ENCODE data around the gene GRIPAP1.

DNA sequence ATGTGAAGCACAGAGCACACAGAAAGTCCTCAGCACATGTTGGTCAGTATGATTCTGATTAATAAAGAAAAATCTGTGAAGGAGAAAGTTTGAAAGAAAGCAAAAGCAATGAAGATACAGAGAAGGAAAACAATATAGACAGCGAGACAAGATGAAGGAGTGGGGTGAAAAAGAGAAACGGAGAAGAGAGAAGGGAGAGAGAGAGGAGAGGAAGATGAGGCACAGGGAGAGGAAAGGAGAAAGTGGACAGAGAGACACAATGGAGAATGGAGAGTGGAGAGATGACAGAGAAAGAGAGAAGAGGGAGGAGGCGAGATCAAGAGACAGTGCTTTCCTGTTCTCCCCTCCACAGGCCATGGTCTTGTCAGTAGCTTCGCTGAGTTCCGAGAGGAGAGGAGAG is 26.5 kb downstream of the GRIPAP1 start:
- TF ChIP-seq, protein P1, sequence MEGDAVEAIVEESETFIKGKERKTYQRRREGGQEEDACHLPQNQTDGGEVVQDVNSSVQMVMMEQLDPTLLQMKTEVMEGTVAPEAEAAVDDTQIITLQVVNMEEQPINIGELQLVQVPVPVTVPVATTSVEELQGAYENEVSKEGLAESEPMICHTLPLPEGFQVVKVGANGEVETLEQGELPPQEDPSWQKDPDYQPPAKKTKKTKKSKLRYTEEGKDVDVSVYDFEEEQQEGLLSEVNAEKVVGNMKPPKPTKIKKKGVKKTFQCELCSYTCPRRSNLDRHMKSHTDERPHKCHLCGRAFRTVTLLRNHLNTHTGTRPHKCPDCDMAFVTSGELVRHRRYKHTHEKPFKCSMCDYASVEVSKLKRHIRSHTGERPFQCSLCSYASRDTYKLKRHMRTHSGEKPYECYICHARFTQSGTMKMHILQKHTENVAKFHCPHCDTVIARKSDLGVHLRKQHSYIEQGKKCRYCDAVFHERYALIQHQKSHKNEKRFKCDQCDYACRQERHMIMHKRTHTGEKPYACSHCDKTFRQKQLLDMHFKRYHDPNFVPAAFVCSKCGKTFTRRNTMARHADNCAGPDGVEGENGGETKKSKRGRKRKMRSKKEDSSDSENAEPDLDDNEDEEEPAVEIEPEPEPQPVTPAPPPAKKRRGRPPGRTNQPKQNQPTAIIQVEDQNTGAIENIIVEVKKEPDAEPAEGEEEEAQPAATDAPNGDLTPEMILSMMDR (IDR thresholded peaks at IDR 0.05) = no peak
- no peak for TF ChIP-seq EP300 (IDR thresholded peaks at IDR 0.05)
- TF ChIP-seq POLR2A (IDR thresholded peaks at IDR 0.05) = no peak
